NCI-H2171 treated with DMSO at 0.1 percent for 48 hours (cell line): ENCODE results near the gene KDM8.

ENCODE experiments used
- DNase-seq: peaks from one replicate; lab custom pipeline; 2025; lab: John Stamatoyannopoulos, UW

KDM8 gene

DNA sequence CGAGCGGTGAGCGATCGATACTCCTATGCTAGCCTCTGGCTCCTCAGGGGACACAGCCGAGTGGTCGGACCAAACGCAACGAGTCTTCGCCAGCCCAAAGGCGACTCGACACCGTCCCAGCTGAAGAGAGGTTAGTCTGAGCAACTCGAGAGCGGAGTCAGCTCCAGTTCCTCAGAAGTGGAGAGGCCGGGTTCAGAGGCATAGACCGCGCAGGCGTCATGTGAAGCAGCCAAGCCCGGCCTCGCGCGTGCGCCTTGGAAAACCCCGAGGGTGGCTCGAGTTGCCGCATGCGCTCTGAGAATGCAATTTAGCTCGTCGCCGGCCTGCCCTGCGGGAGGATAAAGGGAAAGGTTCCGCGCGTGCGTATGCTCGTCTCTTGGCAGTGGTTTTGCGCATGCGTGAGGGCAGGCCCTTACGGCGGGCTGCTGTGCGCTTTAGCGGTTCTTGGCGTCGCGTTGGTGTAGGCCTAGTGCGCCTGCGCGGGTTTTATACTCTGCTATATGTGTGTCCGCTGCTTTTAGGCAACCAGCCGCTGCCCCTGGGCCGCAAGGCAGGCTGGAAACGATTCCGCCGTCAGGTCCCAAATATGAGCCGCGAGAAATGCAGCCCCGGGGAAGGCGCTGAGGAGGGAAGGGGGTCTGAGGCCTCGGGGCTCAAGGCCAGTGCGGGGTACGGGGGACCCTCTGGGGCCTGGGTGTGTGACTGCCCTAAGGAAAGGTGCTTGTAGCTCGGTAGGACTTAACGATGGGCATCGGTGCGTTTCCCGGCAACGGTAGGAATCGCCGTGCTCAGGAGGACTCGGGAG, at the start of gene KDM8:
Gene KDM8, plus strand, starts transcription at position 20 of the 805 bp plus-strand sequence. CDS start 6,598 bp downstream, outside the sequence.
- DNase-seq: peak; percentile 99

GRCh38 chr16:27154705-27155521, 48.4 kb upstream of the KDM8 start:
- DNase-seq: peak; percentile 17

GRCh38 chr16:27156579-27156978, 46.7 kb upstream of the KDM8 start:
- DNase-seq: no peak

- no peak for DNase-seq
Observed at GRCh38 chr16:27161398-27161797, 41.9 kb upstream of the KDM8 start.

DNA sequence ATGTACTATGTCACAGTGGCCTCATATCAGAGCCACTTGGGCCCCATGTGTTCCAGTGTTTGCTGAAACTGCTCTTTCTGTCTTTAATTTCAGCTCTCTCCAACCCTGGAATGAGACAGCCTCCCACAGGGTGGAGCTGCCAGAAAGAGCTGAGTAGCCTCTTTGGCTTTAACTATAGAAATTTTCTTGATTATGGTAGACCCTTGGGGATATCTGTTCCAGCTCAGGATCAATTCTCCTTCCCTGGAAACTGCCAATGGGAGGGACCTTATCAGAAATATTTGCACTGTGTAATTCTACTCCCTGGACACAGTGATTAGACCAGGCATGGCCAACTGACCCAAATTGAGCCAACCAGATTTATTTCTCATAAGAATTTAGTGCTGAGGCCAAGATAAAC, 39.0 kb upstream of the KDM8 start:
- no peak for DNase-seq

DNA sequence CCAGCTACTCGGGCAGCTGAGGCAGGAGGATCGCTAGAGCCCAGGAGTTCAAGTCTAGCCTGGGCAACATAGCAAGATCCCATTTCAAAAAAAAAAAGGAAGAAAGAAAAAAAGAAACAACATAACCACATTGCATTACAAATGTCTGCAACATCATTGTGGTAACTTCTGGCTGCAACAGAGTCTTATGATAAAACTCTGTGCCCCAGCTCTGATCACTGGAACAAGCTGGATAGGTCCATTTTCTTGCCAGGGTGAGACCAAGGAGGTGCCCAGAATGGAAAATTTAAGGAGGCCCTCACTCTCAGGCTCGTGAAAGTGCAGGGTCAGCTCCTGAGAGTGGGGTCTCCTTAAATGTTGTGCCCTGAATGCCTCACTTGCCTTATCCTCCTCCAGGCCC, 37.8 kb upstream of the KDM8 start:
- DNase-seq: no peak

DNA sequence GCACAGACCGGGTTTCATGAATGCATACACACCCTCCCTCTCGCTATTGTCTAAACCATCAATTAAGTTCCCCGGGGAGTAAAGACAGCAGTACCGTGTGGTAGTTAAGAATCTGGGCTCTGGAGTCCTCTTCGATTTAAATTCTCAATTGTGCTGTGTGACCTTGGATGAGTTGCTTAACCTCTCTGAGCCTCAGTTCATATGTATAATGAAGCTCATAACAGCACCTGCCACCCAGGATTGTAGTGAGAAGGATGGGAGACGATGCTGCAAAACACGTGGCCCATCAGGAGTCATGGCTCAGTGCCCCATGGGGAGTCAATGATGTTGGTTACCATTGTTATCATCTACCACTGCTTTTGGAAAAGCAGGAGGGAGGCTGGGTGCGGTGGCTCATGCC, 34.5 kb upstream of the KDM8 start:
- DNase-seq: no peak

DNA sequence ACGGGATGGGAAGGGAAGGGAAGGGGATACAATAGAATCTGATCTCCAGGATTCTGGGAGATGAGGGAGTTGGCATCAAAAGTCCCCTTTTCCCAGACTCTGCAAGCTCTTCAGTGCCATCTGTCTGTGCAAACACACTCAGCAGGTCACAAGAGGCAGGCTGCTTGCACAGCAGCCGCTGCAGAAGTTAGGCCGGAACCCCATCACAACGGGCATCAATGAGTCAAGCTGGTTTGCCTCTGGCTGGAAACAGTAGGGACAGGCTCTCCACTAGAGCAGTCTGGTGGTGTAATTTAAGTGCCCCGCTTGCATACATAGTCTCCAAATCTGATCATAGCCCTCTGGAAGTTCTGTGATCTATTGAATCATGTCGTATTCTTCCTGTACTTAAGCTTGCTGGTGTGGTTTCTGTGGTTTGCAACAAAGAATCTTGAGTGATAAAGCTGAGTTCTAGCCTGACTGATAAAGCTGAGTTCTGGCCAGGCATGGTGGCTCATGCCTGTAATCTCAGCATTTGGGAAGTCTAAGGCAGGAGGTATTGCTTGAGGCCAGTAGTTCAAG, 33.7 kb upstream of the KDM8 start:
- DNase-seq: peak; percentile 79

DNA sequence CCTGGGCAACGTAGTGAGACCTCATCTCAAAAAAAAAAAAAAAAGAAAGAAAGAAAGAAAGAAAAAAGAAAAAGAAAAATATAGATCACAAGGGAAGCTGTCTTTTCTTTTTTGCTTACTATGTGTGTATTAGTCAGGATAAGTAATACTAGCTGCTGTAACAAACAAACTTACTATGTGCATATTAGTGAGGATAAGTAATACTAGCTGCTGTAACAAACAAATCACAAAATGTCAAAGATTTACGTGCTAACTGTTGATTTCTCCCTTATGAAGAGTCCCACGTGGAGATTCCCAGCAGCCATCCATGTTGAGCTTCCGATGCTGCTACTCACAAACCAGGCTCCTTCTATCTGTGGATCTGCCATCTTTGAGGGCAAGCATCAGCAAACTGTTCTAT, 31.7 kb upstream of the KDM8 start:
- DNase-seq: no peak

DNA sequence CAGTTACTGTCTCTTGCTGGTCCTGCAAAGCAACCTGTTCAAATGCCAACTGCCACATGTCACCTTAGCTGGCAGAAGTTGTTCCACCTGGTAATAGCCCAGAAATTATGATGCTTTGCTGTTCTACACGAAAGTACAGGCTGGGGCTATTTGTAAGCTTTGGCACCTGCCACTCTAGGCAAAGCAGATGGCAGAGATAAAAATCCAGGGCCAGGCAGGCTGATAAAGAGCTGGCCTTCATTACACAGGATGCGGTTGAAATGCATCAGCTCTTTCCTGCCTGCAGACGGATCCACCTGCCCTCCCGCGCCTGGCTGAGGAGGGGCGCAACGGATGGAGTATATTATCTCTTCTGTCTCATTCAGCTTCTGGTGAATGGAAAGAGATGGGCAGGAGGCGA, 29.3 kb upstream of the KDM8 start:
- DNase-seq: peak; percentile 93

DNA sequence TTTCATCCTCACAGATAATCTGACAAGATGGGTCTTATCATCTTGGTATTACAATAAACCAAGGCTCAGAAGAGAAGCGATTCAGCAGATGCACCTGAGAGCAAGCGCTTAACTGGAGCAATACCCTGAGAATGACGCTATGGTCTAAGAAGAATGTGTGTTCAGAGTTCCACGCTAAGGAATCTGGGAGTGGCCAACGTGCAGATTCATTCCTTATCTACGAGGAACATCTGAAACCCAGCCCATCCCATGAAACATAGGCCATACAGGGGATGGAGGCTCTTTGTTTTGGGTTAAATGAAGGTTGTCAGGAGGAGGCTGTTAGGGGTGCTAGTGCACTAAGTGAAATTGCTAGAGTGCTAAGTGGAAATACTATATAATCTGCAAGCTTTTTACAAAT, 28.5 kb upstream of the KDM8 start:
- DNase-seq: no peak

- DNase-seq: no peak
Observed at GRCh38 chr16:27175888-27176287, 27.4 kb upstream of the KDM8 start.

- DNase-seq: no peak
Observed at GRCh38 chr16:27177031-27177774, 26.1 kb upstream of the KDM8 start.

- DNase-seq: no peak
Observed at GRCh38 chr16:27179500-27180072, 23.7 kb upstream of the KDM8 start.

- peak; percentile 93 for DNase-seq
Observed at GRCh38 chr16:27181019-27181790, 22.1 kb upstream of the KDM8 start.

DNA sequence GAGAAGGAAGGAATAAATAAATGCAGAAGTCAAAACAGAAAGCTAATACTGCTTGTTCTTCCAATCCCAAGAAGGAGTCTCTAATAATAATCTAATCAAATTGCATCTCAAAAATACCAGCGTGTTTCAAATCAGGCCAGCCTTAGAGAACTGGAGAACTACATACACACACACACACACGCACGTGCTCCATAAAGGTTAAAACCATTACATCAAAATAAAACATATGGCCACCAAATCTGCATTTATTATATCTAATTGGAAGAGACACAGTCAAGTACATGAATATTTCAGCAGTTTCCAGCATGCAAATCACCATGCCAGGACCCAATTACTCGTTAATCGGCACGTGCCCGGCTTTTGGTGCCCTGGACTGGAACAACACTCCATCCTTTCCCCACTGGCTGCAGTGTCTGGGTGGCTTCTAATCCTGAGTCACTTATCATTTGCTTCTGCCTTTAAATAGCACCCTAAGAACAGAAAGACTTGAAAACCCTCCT, 20.4 kb upstream of the KDM8 start:
- DNase-seq: no peak

GRCh38 chr16:27185776-27186130, 17.6 kb upstream of the KDM8 start:
- DNase-seq: no peak

DNA sequence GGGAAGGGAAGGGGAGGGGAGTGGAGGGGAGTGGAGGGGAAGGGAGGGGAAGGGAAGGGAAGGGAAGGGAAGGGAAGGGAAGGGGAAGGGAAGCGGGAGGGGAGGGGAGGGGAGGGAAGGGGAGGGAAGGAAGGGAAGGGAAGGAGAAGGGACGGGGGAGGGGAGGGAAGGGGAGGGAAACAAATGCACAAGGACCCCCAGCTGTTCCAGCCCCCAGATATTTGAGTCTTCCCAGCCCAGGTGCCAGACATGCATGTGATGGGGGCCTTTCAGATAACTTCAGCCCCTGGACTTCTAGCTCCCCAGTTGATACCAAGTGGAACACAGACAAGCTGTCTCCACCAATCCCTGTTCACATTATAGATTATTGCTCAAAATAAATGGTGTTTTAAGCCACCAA, 14.7 kb upstream of the KDM8 start:
- DNase-seq: no peak

- no peak for DNase-seq
Observed at GRCh38 chr16:27189335-27189972, 13.9 kb upstream of the KDM8 start.

- DNase-seq: no peak
Observed at GRCh38 chr16:27190316-27190871, 12.9 kb upstream of the KDM8 start.
